Testis (tissue), 3 donors: ENCODE data around the gene ARV1. TPM values are rescaled to one million over a fixed set of nuclear protein-coding genes. Genes with fewer than 3 reads are reported as not detected.

Source experiments
- DNase-seq: peaks from one replicate; pipeline ENCODE4 v3.0.0-alpha.2; 2019
- H3K27ac ChIP-seq, 2 donors: fragments of 200-600 bp; sonication (generic); one replicate each; pipeline ENCODE4 v1.5.1; 2019
- H3K27me3 ChIP-seq: fragments of 200-600 bp; sonication (generic); one replicate; pipeline ENCODE4 v1.5.1; 2019
- H3K36me3 ChIP-seq: fragments of 200-600 bp; sonication (generic); one replicate; pipeline ENCODE4 v1.5.1; 2017; ENCODE audit warnings: low read depth; ENCODE audit errors: missing control alignments
- H3K4me1 ChIP-seq: fragments of 200-600 bp; sonication (generic); one replicate; pipeline ENCODE4 v1.5.1; 2019
- H3K4me3 ChIP-seq, 2 donors: fragments of 200-600 bp; sonication (generic); one replicate each; pipeline ENCODE4 v1.5.1; 2017 to 2019
- H3K9me3 ChIP-seq: fragments of 200-600 bp; sonication (generic); one replicate; pipeline ENCODE4 v1.5.1; 2017
- POLR2A ChIP-seq: fragments of 450-650 bp; IDR thresholded peaks from one replicate; pipeline ENCODE4 v1.6.1; 2017; ENCODE audit warnings: antibody characterized with exemption, mild to moderate bottlenecking, moderate library complexity
- WGBS, 2 donors: methylation state at CpG; one replicate each; pipeline ENCODE4 v1.1.5; 2018; 5-methylcytosine and 5-hydroxymethylcytosine counted together
- intact Hi-C: fragments of 100-400 bp; cut with DNase I; formaldehyde crosslinking; loops from one replicate; pipeline ENCODE4 v1.15.1; 2023; ENCODE audit warnings: low total_unique reads
- polyA plus RNA-seq: library from polyadenylated mRNA; stranded (reverse); fragments of 350-450 nt; fragmentation: Illumina TruSeq; extraction: RNeasy Lipid Tissue Mini Kit (QIAGEN cat#74804); gene quantifications from one replicate; pipeline ENCODE4 v1.2.3, GENCODE V29; 2014; ENCODE audit warnings: low read depth, low replicate concordance; ENCODE audit not compliant: insufficient read depth
- total RNA-seq, 2 donors: library from RNA; depleted of rRNA; stranded (reverse); fragments of >200 nt; gene quantifications; one replicate each; pipeline ENCODE4 v1.2.3, GENCODE V29; 2016
- TF ChIP-seq, protein P1 (sequence below), 3 experiments: fragments of 450-650 bp in 2 of 3; fragments of 200-600 bp in 1 of 3; sonication (generic) in 1 of 3; IDR thresholded peaks; one replicate each; pipeline ENCODE4 v1.5.1; 2016 to 2019; ENCODE audit warnings: antibody characterized with exemption in 3 of 3, mild to moderate bottlenecking in 2 of 3, moderate library complexity in 1 of 3

The ARV1 gene
- total and polyA plus RNA-seq, 3 donors from 2014 or later = 35.4 to 71.7 (median 40.7) TPM

GRCh38 chr1:230948301-230948700 is 30.6 kb upstream of the ARV1 start:
- no peaks in the 10 kb centered on the region for H3K9me3 ChIP-seq
- no peak for DNase-seq
- H3K27ac ChIP-seq = no peak overlapping the region
- intact Hi-C loops = no loop called here
- no peaks in the 10 kb centered on the region for H3K27me3 ChIP-seq
- TF ChIP-seq POLR2A = no peak
- TF ChIP-seq, protein P1, sequence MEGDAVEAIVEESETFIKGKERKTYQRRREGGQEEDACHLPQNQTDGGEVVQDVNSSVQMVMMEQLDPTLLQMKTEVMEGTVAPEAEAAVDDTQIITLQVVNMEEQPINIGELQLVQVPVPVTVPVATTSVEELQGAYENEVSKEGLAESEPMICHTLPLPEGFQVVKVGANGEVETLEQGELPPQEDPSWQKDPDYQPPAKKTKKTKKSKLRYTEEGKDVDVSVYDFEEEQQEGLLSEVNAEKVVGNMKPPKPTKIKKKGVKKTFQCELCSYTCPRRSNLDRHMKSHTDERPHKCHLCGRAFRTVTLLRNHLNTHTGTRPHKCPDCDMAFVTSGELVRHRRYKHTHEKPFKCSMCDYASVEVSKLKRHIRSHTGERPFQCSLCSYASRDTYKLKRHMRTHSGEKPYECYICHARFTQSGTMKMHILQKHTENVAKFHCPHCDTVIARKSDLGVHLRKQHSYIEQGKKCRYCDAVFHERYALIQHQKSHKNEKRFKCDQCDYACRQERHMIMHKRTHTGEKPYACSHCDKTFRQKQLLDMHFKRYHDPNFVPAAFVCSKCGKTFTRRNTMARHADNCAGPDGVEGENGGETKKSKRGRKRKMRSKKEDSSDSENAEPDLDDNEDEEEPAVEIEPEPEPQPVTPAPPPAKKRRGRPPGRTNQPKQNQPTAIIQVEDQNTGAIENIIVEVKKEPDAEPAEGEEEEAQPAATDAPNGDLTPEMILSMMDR (IDR thresholded peaks at IDR 0.05) = no peak
- no peaks in the 10 kb centered on the region for H3K4me1 ChIP-seq
- no peaks in the 10 kb centered on the region for H3K36me3 ChIP-seq
- no peak overlapping the region for H3K4me3 ChIP-seq
- 93 to 100% methylated on average over 1 of the region's 1 CpG for WGBS, 2 donors

GRCh38 chr1:230948903-230949302 is 30.0 kb upstream of the ARV1 start:
- TF ChIP-seq, protein P1 (IDR thresholded peaks at IDR 0.05) = no peak
- TF ChIP-seq POLR2A = no peak
- no peaks in the 10 kb centered on the region for H3K4me1 ChIP-seq
- H3K36me3 ChIP-seq = no peaks in the 10 kb centered on the region
- DNase-seq = no peak
- intact Hi-C loops = no loop called here
- no peaks in the 10 kb centered on the region for H3K9me3 ChIP-seq
- no peak overlapping the region for H3K27ac ChIP-seq
- no peaks in the 10 kb centered on the region for H3K27me3 ChIP-seq
- 82 to 95% methylated on average over 3 of the region's 3 CpGs for WGBS, 2 donors
- no peak overlapping the region for H3K4me3 ChIP-seq

- TF ChIP-seq, protein P1 (IDR thresholded peaks at IDR 0.05) = no peak
- no peak for TF ChIP-seq POLR2A
- Histone ChIP-seq H3K27ac (no peak overlapping the region), H3K4me3 (no peak overlapping the region), H3K36me3 (no peaks in the 10 kb centered on the region), H3K4me1 (no peaks in the 10 kb centered on the region), H3K27me3 (no peaks in the 10 kb centered on the region), H3K9me3 (no peaks in the 10 kb centered on the region)
- no peak for DNase-seq
- 65 to 72% methylated on average over 3 of the region's 3 CpGs for WGBS, 2 donors
- intact Hi-C loops = no loop called here
Measured at GRCh38 chr1:230950404-230950803, 28.5 kb upstream of the ARV1 start.

DNA sequence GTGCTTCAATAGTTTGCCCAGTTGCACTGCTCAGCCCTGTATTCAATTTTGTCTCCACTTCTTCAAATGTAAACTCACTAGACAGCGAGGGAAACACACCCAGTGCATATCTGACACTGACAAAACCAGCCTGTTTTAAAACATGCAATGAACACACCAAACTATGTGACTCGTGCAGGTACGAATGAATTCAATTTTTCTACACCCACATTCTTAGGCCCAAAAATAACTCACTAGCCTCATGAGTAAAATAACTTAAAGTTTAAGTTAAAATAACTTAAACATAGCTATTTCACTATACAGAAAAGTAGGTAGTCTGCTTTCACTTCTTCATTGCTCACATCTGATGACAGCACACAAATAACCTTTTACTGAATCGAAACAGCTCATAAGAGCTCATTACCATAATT is 21.3 kb upstream of the ARV1 start:
- Histone ChIP-seq H3K36me3 (no peaks in the 10 kb centered on the region), H3K27me3 (no peaks in the 10 kb centered on the region), H3K9me3 (no peaks in the 10 kb centered on the region), H3K4me3 (no peak overlapping the region), H3K27ac (no peak overlapping the region), H3K4me1 (no peaks in the 10 kb centered on the region)
- DNase-seq = no peak
- TF ChIP-seq POLR2A = no peak
- TF ChIP-seq, protein P1 (IDR thresholded peaks at IDR 0.05) = no peak
- whole genome bisulfite sequencing, 2 donors = 90 to 94% methylated on average over 4 of the region's 4 CpGs
- intact Hi-C loops = no loop called here

DNA sequence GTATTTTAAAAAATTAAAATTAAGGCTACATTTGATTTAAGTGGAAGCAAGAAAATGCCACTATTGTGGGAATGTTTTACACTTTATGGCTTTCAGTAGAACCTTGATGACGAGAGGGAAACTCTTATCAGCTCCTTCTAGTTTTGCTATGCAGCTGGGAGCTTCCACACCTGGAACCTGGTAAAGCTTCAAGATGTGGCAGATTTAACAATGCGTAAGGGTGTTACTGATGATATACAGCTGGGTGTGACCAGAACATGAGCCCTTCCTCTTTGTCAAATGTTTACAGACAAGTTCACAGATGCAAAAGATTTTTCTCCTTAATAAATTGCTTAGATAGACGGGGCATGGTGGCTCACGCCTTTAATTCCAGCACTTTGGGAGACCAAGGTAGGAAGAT is 20.5 kb upstream of the ARV1 start:
- Histone ChIP-seq H3K4me3 (no peak overlapping the region), H3K36me3 (no peaks in the 10 kb centered on the region), H3K9me3 (no peaks in the 10 kb centered on the region), H3K27ac (no peak overlapping the region), H3K27me3 (no peaks in the 10 kb centered on the region), H3K4me1 (no peaks in the 10 kb centered on the region)
- WGBS, 2 donors = 95 to 96% methylated on average over 4 of the region's 4 CpGs
- intact Hi-C loops = no loop called here
- TF ChIP-seq, protein P1 (IDR thresholded peaks at IDR 0.05) = no peak
- no peak for TF ChIP-seq POLR2A
- DNase-seq = no peak
